OCI-LY1 (cell line): ENCODE measurements around the gene SZT2.

ENCODE experiments used
- EZH2 ChIP-seq: fragments of 200-600 bp; sonication (generic), shearing (Covaris generic); IDR thresholded peaks from 2 replicates; pipeline ENCODE4 v1.8.0; 2017; ENCODE audit warnings: borderline replicate concordance, mixed run types, mild to moderate bottlenecking, antibody characterized with exemption, low read length, moderate library complexity, mixed read lengths
- TF ChIP-seq, protein P1 (sequence below): fragments of 200-600 bp; sonication (generic), shearing (Covaris generic); IDR thresholded peaks from 2 replicates; pipeline ENCODE4 v1.5.1; 2017; ENCODE audit warnings: mild to moderate bottlenecking, antibody characterized with exemption, low read length, moderate library complexity, mixed read lengths

DNA sequence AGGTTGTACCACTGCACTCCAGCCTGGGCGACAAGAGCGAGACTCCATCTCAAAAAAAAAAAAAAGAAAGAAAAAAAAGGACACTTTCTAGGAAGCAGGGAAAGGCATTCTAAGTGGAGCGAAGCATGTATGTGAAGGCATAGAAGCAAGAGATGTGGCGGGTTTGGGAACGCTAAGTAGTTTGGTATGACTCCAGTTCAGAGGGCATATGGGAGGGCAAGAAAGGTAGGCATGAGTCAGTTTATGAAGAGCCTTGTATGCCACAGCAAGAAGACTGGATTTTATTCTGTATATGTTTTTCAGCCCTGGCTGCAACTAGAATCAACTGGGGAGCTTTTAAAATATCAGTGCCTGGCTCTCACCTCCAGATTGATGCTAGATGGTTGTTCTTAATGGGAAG is 17.5 kb upstream of the SZT2 start:
- TF ChIP-seq, protein P1, sequence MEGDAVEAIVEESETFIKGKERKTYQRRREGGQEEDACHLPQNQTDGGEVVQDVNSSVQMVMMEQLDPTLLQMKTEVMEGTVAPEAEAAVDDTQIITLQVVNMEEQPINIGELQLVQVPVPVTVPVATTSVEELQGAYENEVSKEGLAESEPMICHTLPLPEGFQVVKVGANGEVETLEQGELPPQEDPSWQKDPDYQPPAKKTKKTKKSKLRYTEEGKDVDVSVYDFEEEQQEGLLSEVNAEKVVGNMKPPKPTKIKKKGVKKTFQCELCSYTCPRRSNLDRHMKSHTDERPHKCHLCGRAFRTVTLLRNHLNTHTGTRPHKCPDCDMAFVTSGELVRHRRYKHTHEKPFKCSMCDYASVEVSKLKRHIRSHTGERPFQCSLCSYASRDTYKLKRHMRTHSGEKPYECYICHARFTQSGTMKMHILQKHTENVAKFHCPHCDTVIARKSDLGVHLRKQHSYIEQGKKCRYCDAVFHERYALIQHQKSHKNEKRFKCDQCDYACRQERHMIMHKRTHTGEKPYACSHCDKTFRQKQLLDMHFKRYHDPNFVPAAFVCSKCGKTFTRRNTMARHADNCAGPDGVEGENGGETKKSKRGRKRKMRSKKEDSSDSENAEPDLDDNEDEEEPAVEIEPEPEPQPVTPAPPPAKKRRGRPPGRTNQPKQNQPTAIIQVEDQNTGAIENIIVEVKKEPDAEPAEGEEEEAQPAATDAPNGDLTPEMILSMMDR = no peak
- TF ChIP-seq EZH2 = no peak
